Stimulated activated CD4-positive, alpha-beta T cell treated with anti-CD3 and anti-CD28 coated beads, TNF-alpha, amount 100 ng/mL, for 4 hours (primary cell): ENCODE data around the gene NHSL2.

Experiments
- DNase-seq, 3 experiments: peaks; one replicate each; pipeline ENCODE4 v3.0.0-alpha.2; 2020; ENCODE audit warnings: low read depth in 3 of 3

The NHSL2 gene

GRCh38 chrX:72071213-72071612 lies 160.6 kb downstream of the NHSL2 start:
- no peak for DNase-seq

- no peak for DNase-seq
Measured at GRCh38 chrX:72073633-72074032, 163.0 kb downstream of the NHSL2 start.

GRCh38 chrX:72078411-72078810 lies 167.8 kb downstream of the NHSL2 start:
- no peak for DNase-seq

GRCh38 chrX:72079607-72080006 lies 169.0 kb downstream of the NHSL2 start:
- DNase-seq, result no peak

- DNase-seq, result no peak
Measured at GRCh38 chrX:72080150-72080549, 169.5 kb downstream of the NHSL2 start.

GRCh38 chrX:72080800-72081199 lies 170.2 kb downstream of the NHSL2 start:
- DNase-seq, result no peak

- DNase-seq, result no peak
Measured at GRCh38 chrX:72081605-72082320, 171.1 kb downstream of the NHSL2 start.

GRCh38 chrX:72083291-72083690 lies 172.6 kb downstream of the NHSL2 start:
- no peak for DNase-seq

- DNase-seq, result no peak
Measured at GRCh38 chrX:72084114-72084513, 173.5 kb downstream of the NHSL2 start.

- no peak for DNase-seq
Measured at GRCh38 chrX:72086995-72087394, 176.3 kb downstream of the NHSL2 start.

GRCh38 chrX:72088761-72089160 lies 178.1 kb downstream of the NHSL2 start:
- DNase-seq, result no peak

- DNase-seq, result no peak
Measured at GRCh38 chrX:72089254-72089653, 178.6 kb downstream of the NHSL2 start.

- peak in 2 of 3 experiments; percentile 2 to 33 for DNase-seq
Measured at GRCh38 chrX:72094894-72095293, 184.2 kb downstream of the NHSL2 start.

- no peak for DNase-seq
Measured at GRCh38 chrX:72095370-72095769, 184.7 kb downstream of the NHSL2 start.

- DNase-seq, result no peak
Measured at GRCh38 chrX:72097098-72097497, 186.5 kb downstream of the NHSL2 start.

GRCh38 chrX:72100051-72100755 lies 189.6 kb downstream of the NHSL2 start:
- DNase-seq, result no peak

- peak in 2 of 3 experiments; percentile 20 to 41 for DNase-seq
Measured at GRCh38 chrX:72100824-72101351, 190.2 kb downstream of the NHSL2 start.

- no peak for DNase-seq
Measured at GRCh38 chrX:72101597-72102037, 191.0 kb downstream of the NHSL2 start.

- no peak for DNase-seq
Measured at GRCh38 chrX:72102126-72102525, 191.5 kb downstream of the NHSL2 start.

- DNase-seq, result no peak
Measured at GRCh38 chrX:72102760-72103159, 192.1 kb downstream of the NHSL2 start.

GRCh38 chrX:72105436-72105835 lies 194.8 kb downstream of the NHSL2 start:
- no peak for DNase-seq

GRCh38 chrX:72107320-72107719 lies 196.7 kb downstream of the NHSL2 start:
- DNase-seq, result no peak
